IMR-90 (cell line): ENCODE data around the gene OR10G2. TPM values are rescaled to one million over a fixed set of nuclear protein-coding genes. Genes with fewer than 3 reads are reported as not detected.
"Not testable (repeated sequence)": the region's sequence is repeated elsewhere in the genome, so short reads cannot be mapped to it uniquely, and the experiment has no call there.

ENCODE experiments used
- ATAC-seq: fragments of 200-7000 bp; cut with Tn5 transposase; 2 replicates; pipeline ENCODE4 v1.9.1; 2020; ENCODE audit warnings: low read depth, mild to moderate bottlenecking, moderate library complexity
- BruUV-seq: library from RNA; stranded (reverse); fragments of 400-500 nt; replicated peaks from 2 replicates; lab custom pipeline; 2021; lab: Mats Ljungman, UMichigan
- CTCF ChIA-PET: fragments of 300-600 bp; formaldehyde crosslinking; extraction: SDS; loops from one replicate; lab custom pipeline; 2021; ENCODE audit warnings: antibody characterized with exemption; lab: Yijun Ruan, JAX
- POLR2A ChIA-PET: fragments of 300-600 bp; sonication (Branson Sonifier 250); formaldehyde crosslinking; loops from one replicate; lab custom pipeline; 2022; ENCODE audit warnings: antibody characterized with exemption; ENCODE audit not compliant: unreplicated experiment; lab: Charles Lee
- DNase-seq: peaks from one replicate; pipeline ENCODE4 v3.0.0; 2013
- H2AFZ ChIP-seq: replicated peaks from 2 replicates; pipeline ENCODE3; 2013; ENCODE audit warnings: low read length, mild to moderate bottlenecking; ENCODE audit not compliant: poor library complexity
- H2AK5ac ChIP-seq: 2 replicates; pipeline ENCODE4 v1.6.1; 2013; ENCODE audit warnings: low read depth, low read length, inconsistent platforms
- H2AK9ac ChIP-seq: replicated peaks from 2 replicates; pipeline ENCODE3; 2013; ENCODE audit warnings: mild to moderate bottlenecking, low read depth, low read length, moderate library complexity; ENCODE audit not compliant: poor library complexity
- H2BK120ac ChIP-seq: 2 replicates; pipeline ENCODE4 v1.6.1; 2013; ENCODE audit warnings: low read depth, low read length, inconsistent platforms
- H2BK15ac ChIP-seq: 3 replicates; pipeline ENCODE4 v1.6.1; 2013; ENCODE audit warnings: low read depth, low read length, inconsistent platforms
- H2BK20ac ChIP-seq: 2 replicates; pipeline ENCODE4 v1.6.1; 2013; ENCODE audit warnings: low read depth, mild to moderate bottlenecking, inconsistent platforms, low read length, moderate library complexity
- H2BK5ac ChIP-seq: 2 replicates; pipeline ENCODE4 v1.6.1; 2013; ENCODE audit warnings: mild to moderate bottlenecking, low read depth, low read length, inconsistent platforms; ENCODE audit not compliant: poor library complexity, severe bottlenecking
- H3K14ac ChIP-seq: replicated peaks from 2 replicates; pipeline ENCODE4 v1.6.1; 2013; ENCODE audit warnings: low read depth, low read length, inconsistent platforms
- H3K18ac ChIP-seq: 2 replicates; pipeline ENCODE4 v1.6.1; 2013; ENCODE audit warnings: low read depth, low read length, control low read depth
- H3K23ac ChIP-seq: 2 replicates; pipeline ENCODE4 v1.6.1; 2013; ENCODE audit warnings: low read depth, low read length, inconsistent platforms
- H3K27ac ChIP-seq: 2 replicates; pipeline ENCODE4 v1.5.1; 2013; ENCODE audit warnings: mild to moderate bottlenecking, control low read depth, low read length; ENCODE audit not compliant: insufficient read depth
- H3K27me3 ChIP-seq: 2 replicates; pipeline ENCODE4 v1.6.1; 2013; ENCODE audit warnings: low read length; ENCODE audit not compliant: control insufficient read depth, insufficient read depth
- H3K36me3 ChIP-seq: 2 replicates; pipeline ENCODE4 v1.6.1; 2013; ENCODE audit warnings: low read length, mixed read lengths; ENCODE audit not compliant: control insufficient read depth, insufficient read depth
- H3K4ac ChIP-seq: 2 replicates; pipeline ENCODE4 v1.6.1; 2013; ENCODE audit warnings: low read depth, low read length, inconsistent platforms
- H3K4me1 ChIP-seq: 2 replicates; pipeline ENCODE4 v1.6.1; 2013; ENCODE audit warnings: low read length, mixed read lengths; ENCODE audit not compliant: control insufficient read depth, insufficient read depth
- H3K4me2 ChIP-seq: 2 replicates; pipeline ENCODE4 v1.6.1; 2013; ENCODE audit warnings: low read depth, mild to moderate bottlenecking, control low read depth, low read length, moderate library complexity
- H3K4me3 ChIP-seq: 2 replicates; pipeline ENCODE4 v1.5.1; 2013; ENCODE audit warnings: low read depth, mild to moderate bottlenecking, control low read depth, low read length, moderate library complexity; ENCODE audit not compliant: insufficient read depth
- H3K56ac ChIP-seq: 2 replicates; pipeline ENCODE4 v1.6.1; 2013; ENCODE audit warnings: low read length, inconsistent platforms; ENCODE audit not compliant: insufficient read depth; ENCODE audit errors: extremely low read depth
- H3K79me1 ChIP-seq, 2 experiments: 2 replicates each; pipeline ENCODE4 v1.6.1; 2013; ENCODE audit warnings: low read length in 2 of 2, inconsistent platforms in 1 of 2, low read depth in 1 of 2
- H3K9ac ChIP-seq: 2 replicates; pipeline ENCODE4 v1.6.1; 2013; ENCODE audit warnings: low read depth, low read length, control low read depth
- H3K9me1 ChIP-seq: 2 replicates; pipeline ENCODE4 v1.6.1; 2013; ENCODE audit warnings: low read length, inconsistent platforms; ENCODE audit not compliant: insufficient read depth
- H3K9me3 ChIP-seq: 2 replicates; pipeline ENCODE4 v1.6.1; 2013; ENCODE audit warnings: low read length; ENCODE audit not compliant: control insufficient read depth, insufficient read depth
- H4K20me1 ChIP-seq: 2 replicates; pipeline ENCODE4 v1.6.1; 2013; ENCODE audit warnings: low read length, inconsistent platforms; ENCODE audit not compliant: insufficient read depth
- H4K5ac ChIP-seq: 2 replicates; pipeline ENCODE4 v1.6.1; 2013; ENCODE audit warnings: mild to moderate bottlenecking, low read depth, low read length, control low read depth
- H4K8ac ChIP-seq, 2 experiments: 2 replicates each; pipeline ENCODE4 v1.6.1; 2013; ENCODE audit warnings: low read depth in 2 of 2, low read length in 2 of 2, control low read depth in 1 of 2, inconsistent platforms in 1 of 2
- H4K91ac ChIP-seq: 2 replicates; pipeline ENCODE4 v1.6.1; 2013; ENCODE audit warnings: low read depth, low read length, inconsistent platforms; ENCODE audit not compliant: insufficient read depth
- WGBS, 2 experiments: methylation state at CpG; one replicate each; pipeline versions ENCODE4 v1.1.5 to v1.1.7; 2013; ENCODE audit warnings: missing lambda C conversion rate in 2 of 2; ENCODE audit not compliant: insufficient read length in 1 of 2; ENCODE audit errors: extremely low coverage in 2 of 2; 5-methylcytosine and 5-hydroxymethylcytosine counted together
- dilution Hi-C: fragments of 300-500 bp; cut with HindIII; formaldehyde crosslinking; loops from one replicate; pipeline ENCODE4 v1.14.3; 2018; ENCODE audit warnings: low sequenced_read_pairs; ENCODE audit not compliant: unreplicated experiment
- in situ Hi-C: fragments of 300-500 bp; cut with MboI; formaldehyde crosslinking; loops from 3 replicates; pipeline ENCODE4 v1.14.3; 2019; ENCODE audit warnings: low sequenced_read_pairs, inconsistent platforms, mixed read lengths
- intact Hi-C: fragments of 100-400 bp; cut with micrococcal nuclease; formaldehyde crosslinking; loops from 2 replicates; pipeline ENCODE4 v1.10.0; 2022
- polyA plus RNA-seq, 3 experiments: library from polyadenylated mRNA; depleted of rRNA; stranded (reverse); fragments of >200 nt; gene quantifications; 2 replicates each; pipeline ENCODE4 v1.2.3, GENCODE V29; 2012; ENCODE audit warnings: low replicate concordance in 1 of 3
- total RNA-seq: library from RNA; depleted of rRNA; stranded (reverse); fragments of >200 nt; gene quantifications from 2 replicates; pipeline ENCODE4 v1.2.3, GENCODE V29; 2012

Gene OR10G2
- total and polyA plus RNA-seq, 2 of the 4 experiments (the other 2 are of a cell fraction): not detected

DNA sequence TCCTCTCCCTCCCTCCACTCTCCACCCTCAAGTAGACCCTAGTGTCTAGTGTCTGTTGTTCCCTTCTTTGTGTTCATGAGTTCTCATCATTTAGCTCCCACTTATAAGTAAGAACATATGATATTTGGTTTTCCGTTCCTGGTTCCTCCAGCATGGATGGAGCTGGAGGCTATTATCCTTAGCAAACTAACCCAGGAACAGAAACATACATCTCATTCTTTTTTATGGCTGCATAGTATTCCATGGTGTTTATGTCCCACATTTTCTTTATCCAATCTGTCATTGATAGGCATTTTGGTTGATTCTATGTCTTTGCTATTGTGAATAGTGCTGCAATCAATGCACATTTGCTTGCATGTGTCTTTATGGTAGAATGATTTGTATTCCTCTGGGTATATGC lies 4.2 kb downstream of the OR10G2 start:
- H2AK5ac ChIP-seq, H3K56ac ChIP-seq, H3K4me3 ChIP-seq, DNase-seq, H3K14ac ChIP-seq, H2BK120ac ChIP-seq, intact Hi-C loops, H3K23ac ChIP-seq, H2BK20ac ChIP-seq, H3K18ac ChIP-seq, H2AFZ ChIP-seq, H4K8ac ChIP-seq, H2BK15ac ChIP-seq, H3K4me1 ChIP-seq, CTCF ChIA-PET, ATAC-seq, H3K27me3 ChIP-seq, H4K5ac ChIP-seq, in situ Hi-C loops, H3K4me2 ChIP-seq, H4K91ac ChIP-seq, H3K27ac ChIP-seq, H3K79me1 ChIP-seq, H3K9me3 ChIP-seq, POLR2A ChIA-PET, H3K9ac ChIP-seq, BruUV-seq, dilution Hi-C loops, H3K36me3 ChIP-seq, H3K9me1 ChIP-seq, H4K20me1 ChIP-seq, H2BK5ac ChIP-seq, H3K4ac ChIP-seq, H2AK9ac ChIP-seq: not testable (repeated sequence)
- no CpG with 5 or more reads among the region's 1 CpG for WGBS, 2 experiments
